Peyer's patch (tissue), 4 donors: ENCODE data around the gene SYCP2L. TPM values are rescaled to one million over a fixed set of nuclear protein-coding genes. Genes with fewer than 3 reads are reported as not detected.
"Not testable (repeated sequence)": the region's sequence is repeated elsewhere in the genome, so short reads cannot be mapped to it uniquely, and the experiment has no call there.

Experiments
- DNase-seq, 3 donors: peaks; one replicate each; pipeline ENCODE4 v3.0.0-alpha.2; 2017 to 2019
- H3K27ac ChIP-seq, 4 donors: fragments of 200-600 bp; sonication (generic); one replicate each; pipeline ENCODE4 v1.5.1; 2016 to 2019
- H3K27me3 ChIP-seq, 2 donors: fragments of 200-600 bp; sonication (generic); one replicate each; pipeline ENCODE4 v1.5.1; 2019
- H3K36me3 ChIP-seq, 3 donors: fragments of 200-600 bp; sonication (generic); one replicate each; pipeline ENCODE4 v1.5.1; 2016 to 2019
- H3K4me1 ChIP-seq, 4 donors: fragments of 200-600 bp; sonication (generic); one replicate each; pipeline ENCODE4 v1.5.1; 2016 to 2019
- H3K4me3 ChIP-seq, 4 donors: fragments of 200-600 bp; sonication (generic); 1 replicate in 3 of 4; 2 replicates in 1 of 4; pipeline ENCODE4 v1.5.1; 2016 to 2019; ENCODE audit warnings: mild to moderate bottlenecking in 1 of 4
- H3K9me3 ChIP-seq, 4 donors: fragments of 200-600 bp; sonication (generic); one replicate each; pipeline ENCODE4 v1.5.1; 2016 to 2019; ENCODE audit warnings: mild to moderate bottlenecking in 1 of 4
- CTCF ChIP-seq, 6 experiments: fragments of 450-650 bp in 4 of 6; fragments of 200-600 bp in 2 of 6; sonication (generic) in 1 of 6; IDR thresholded peaks; one replicate each; pipeline ENCODE4 v1.5.1; 2017 to 2019; ENCODE audit warnings: antibody characterized with exemption in 6 of 6, mild to moderate bottlenecking in 3 of 6, moderate library complexity in 1 of 6
- POLR2A ChIP-seq, 2 donors: fragments of 450-650 bp; IDR thresholded peaks; one replicate each; pipeline ENCODE4 v1.5.1; 2017; ENCODE audit warnings: antibody characterized with exemption in 2 of 2, mild to moderate bottlenecking in 2 of 2, moderate library complexity in 2 of 2
- total RNA-seq, 4 donors: library from RNA; depleted of rRNA; stranded (reverse); fragments of >200 nt; gene quantifications; one replicate each; pipeline ENCODE4 v1.1.0, GENCODE V29; 2016

Gene SYCP2L
- total RNA-seq, 4 donors from 2014 or later: 0.67 to 5.0 TPM; not detected in 2

GRCh38 chr6:10989587-10989986 lies 102.7 kb downstream of the SYCP2L start:
- Histone ChIP-seq H3K9me3 (no peaks in the 10 kb centered on the region), H3K36me3 (no peaks in the 10 kb centered on the region)
- TF ChIP-seq POLR2A (IDR thresholded peaks at IDR 0.05): no peak
- no peak for TF ChIP-seq CTCF (IDR thresholded peaks at IDR 0.05)

GRCh38 chr6:10991115-10991514 lies 104.3 kb downstream of the SYCP2L start:
- H3K4me1 ChIP-seq: no peaks in the 10 kb centered on the region
- TF ChIP-seq CTCF (IDR thresholded peaks at IDR 0.05): no peak
- TF ChIP-seq POLR2A (IDR thresholded peaks at IDR 0.05): no peak
- no peaks in the 10 kb centered on the region for H3K27me3 ChIP-seq
- H3K9me3 ChIP-seq: no peaks in the 10 kb centered on the region
- DNase-seq: no peak
- no peak overlapping the region for H3K4me3 ChIP-seq
- H3K36me3 ChIP-seq: no peaks in the 10 kb centered on the region
- H3K27ac ChIP-seq: no peak overlapping the region

More at GRCh38 chr6:10989587-10989986, 102.7 kb downstream of the SYCP2L start:
- Histone ChIP-seq H3K4me3 (no peak overlapping the region), H3K4me1 (no peaks in the 10 kb centered on the region), H3K27me3 (no peaks in the 10 kb centered on the region), H3K27ac (no peak overlapping the region)
- DNase-seq: no peak

- H3K27ac ChIP-seq: no peak overlapping the region
- DNase-seq: no peak
- no peaks in the 10 kb centered on the region for H3K27me3 ChIP-seq
- TF ChIP-seq CTCF (IDR thresholded peaks at IDR 0.05): no peak
- no peak for TF ChIP-seq POLR2A (IDR thresholded peaks at IDR 0.05)
- H3K4me3 ChIP-seq: no peak overlapping the region
- H3K4me1 ChIP-seq: no peaks in the 10 kb centered on the region
- no peaks in the 10 kb centered on the region for H3K9me3 ChIP-seq
- no peaks in the 10 kb centered on the region for H3K36me3 ChIP-seq
Measured at GRCh38 chr6:10993896-10994295, 107.0 kb downstream of the SYCP2L start.

- H3K9me3 ChIP-seq: no peaks in the 10 kb centered on the region
- no peaks in the 10 kb centered on the region for H3K36me3 ChIP-seq
- DNase-seq: no peak
- H3K27ac ChIP-seq: no peak overlapping the region
- no peaks in the 10 kb centered on the region for H3K4me1 ChIP-seq
- H3K27me3 ChIP-seq: no peaks in the 10 kb centered on the region
- no peak for TF ChIP-seq CTCF (IDR thresholded peaks at IDR 0.05)
- TF ChIP-seq POLR2A (IDR thresholded peaks at IDR 0.05): no peak
- no peak overlapping the region for H3K4me3 ChIP-seq
Measured at GRCh38 chr6:10995114-10995707, 108.4 kb downstream of the SYCP2L start.

- no peak for DNase-seq
- H3K4me1 ChIP-seq: no peaks in the 10 kb centered on the region
- TF ChIP-seq CTCF (IDR thresholded peaks at IDR 0.05) (no peak), POLR2A (IDR thresholded peaks at IDR 0.05) (no peak)
- H3K4me3 ChIP-seq: no peak overlapping the region
- H3K36me3 ChIP-seq: no peaks in the 10 kb centered on the region
- no peaks in the 10 kb centered on the region for H3K27me3 ChIP-seq
- H3K27ac ChIP-seq: no peak overlapping the region
- H3K9me3 ChIP-seq: no peaks in the 10 kb centered on the region
Measured at GRCh38 chr6:10999994-11000393, 113.1 kb downstream of the SYCP2L start.

- Histone ChIP-seq H3K4me1 (no peaks in the 10 kb centered on the region), H3K4me3 (no peak overlapping the region), H3K27ac (no peak overlapping the region), H3K36me3 (no peaks in the 10 kb centered on the region), H3K9me3 (no peaks in the 10 kb centered on the region), H3K27me3 (no peaks in the 10 kb centered on the region)
- DNase-seq: no peak
- TF ChIP-seq CTCF (IDR thresholded peaks at IDR 0.05) (no peak), POLR2A (IDR thresholded peaks at IDR 0.05) (no peak)
Measured at GRCh38 chr6:11002176-11002575, 115.3 kb downstream of the SYCP2L start.

- not testable (repeated sequence) for H3K36me3 ChIP-seq, H3K27me3 ChIP-seq, DNase-seq, H3K4me1 ChIP-seq, H3K9me3 ChIP-seq, H3K4me3 ChIP-seq, H3K27ac ChIP-seq
Measured at GRCh38 chr6:11003297-11003696, 116.4 kb downstream of the SYCP2L start.
